ENCODE results near the gene MAP3K3.

MAP3K3 gene

DNA sequence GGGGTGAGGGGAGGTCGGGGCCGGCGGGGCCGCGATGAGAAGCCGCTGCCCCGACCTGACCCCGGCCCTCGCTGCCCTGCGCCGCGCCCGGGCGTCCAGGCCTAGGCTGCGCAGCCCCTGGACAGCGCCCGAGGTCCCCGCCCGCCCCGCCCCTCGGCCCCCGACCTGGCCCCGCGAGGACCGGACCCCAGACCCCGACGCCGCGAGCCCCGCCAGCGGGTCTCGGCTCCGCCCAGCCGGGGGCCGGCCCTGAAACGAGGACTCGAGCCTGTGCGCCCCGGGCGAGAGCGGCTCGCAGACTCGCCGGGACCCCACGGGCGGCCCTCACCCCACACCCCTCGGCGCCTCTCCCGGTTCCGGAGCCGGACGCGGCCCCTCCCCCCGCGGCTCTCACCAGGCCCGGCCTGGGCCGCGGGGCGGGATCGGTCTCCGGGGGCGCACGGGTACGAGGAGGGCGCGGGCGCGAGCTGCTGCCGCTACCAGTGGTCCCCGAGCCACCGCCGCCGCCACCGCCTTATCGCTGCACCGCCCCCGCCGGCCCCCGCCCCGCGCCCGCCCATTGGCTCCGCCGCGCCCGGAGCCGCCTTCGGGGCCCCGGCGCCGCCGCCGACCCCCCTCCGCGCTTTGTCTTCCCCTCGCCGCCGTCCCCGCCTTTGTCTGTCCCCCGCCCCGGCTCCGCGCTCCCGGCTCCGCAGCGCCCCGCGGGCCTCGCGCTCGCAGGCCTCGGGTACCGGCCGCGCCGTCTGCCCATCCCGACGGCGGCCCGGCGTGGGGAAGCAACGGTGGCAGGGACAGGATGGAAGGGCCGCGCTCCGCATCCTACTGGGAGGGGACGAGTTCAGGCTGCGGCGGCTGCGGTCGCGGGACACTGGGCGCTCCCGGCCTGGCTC, 77.7 kb downstream of the MAP3K3 start, which contains the start of gene LIMD2:
TSS of gene LIMD2 (minus strand) at position 488 of the 890 bp plus-strand sequence. CDS start 827 bp downstream, outside the sequence.
- peaks cover 32% of the 10 kb centered on the region; the same call in 1 of the 2 replicates for H3K79me2 ChIP-seq (ENCODE audit: insufficient read depth, low read length)
- no peaks in the 10 kb centered on the region for H3K27me3 ChIP-seq (ENCODE audit: insufficient read depth, low read length, poor library complexity, severe bottlenecking)
- peaks cover 34% of the 10 kb centered on the region for H3K4me1 ChIP-seq (ENCODE audit: insufficient read depth, low read length, poor library complexity, severe bottlenecking)
- peak within 1 kb of the TSS; percentile 64 for H2AFZ ChIP-seq (ENCODE audit: low read length)
- H3F3A ChIP-seq (ENCODE audit: low read depth) = 0 out of 2 replicates have a peak, but pooled peaks cover 9% of the 10 kb centered on the region
- no peaks in the 10 kb centered on the region for H3K9me3 ChIP-seq (ENCODE audit: insufficient read depth, low read depth, low read length)
- H3K4me2 ChIP-seq (ENCODE audit: low read depth, low read length, poor library complexity, severe bottlenecking) = peak within 1 kb of the TSS; percentile 94
- H3K4me3 ChIP-seq (ENCODE audit: low read length, poor library complexity, severe bottlenecking) = peak within 1 kb of the TSS; percentile 94
- no peak for TF ChIP-seq EZH2phosphoT487 (IDR thresholded peaks at IDR 0.05; ENCODE audit: borderline replicate concordance)
- TF ChIP-seq, protein P1, sequence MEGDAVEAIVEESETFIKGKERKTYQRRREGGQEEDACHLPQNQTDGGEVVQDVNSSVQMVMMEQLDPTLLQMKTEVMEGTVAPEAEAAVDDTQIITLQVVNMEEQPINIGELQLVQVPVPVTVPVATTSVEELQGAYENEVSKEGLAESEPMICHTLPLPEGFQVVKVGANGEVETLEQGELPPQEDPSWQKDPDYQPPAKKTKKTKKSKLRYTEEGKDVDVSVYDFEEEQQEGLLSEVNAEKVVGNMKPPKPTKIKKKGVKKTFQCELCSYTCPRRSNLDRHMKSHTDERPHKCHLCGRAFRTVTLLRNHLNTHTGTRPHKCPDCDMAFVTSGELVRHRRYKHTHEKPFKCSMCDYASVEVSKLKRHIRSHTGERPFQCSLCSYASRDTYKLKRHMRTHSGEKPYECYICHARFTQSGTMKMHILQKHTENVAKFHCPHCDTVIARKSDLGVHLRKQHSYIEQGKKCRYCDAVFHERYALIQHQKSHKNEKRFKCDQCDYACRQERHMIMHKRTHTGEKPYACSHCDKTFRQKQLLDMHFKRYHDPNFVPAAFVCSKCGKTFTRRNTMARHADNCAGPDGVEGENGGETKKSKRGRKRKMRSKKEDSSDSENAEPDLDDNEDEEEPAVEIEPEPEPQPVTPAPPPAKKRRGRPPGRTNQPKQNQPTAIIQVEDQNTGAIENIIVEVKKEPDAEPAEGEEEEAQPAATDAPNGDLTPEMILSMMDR (conservative IDR thresholded peaks at IDR 0.05; ENCODE audit: low read length) = no peak
- H4K20me1 ChIP-seq (ENCODE audit: insufficient read depth, low read length, poor library complexity, severe bottlenecking) = peaks cover 11% of the 10 kb centered on the region
- H3K36me3 ChIP-seq (ENCODE audit: insufficient read depth, low read length) = peaks cover 4% of the 10 kb centered on the region; the same call in 1 of the 2 replicates
- H3K9ac ChIP-seq (ENCODE audit: low read depth, low read length, poor library complexity, severe bottlenecking) = peak within 1 kb of the TSS; percentile 91
- H3K9me2 ChIP-seq (replicated peaks; ENCODE audit: low read depth, low read length) = no peaks in the 10 kb centered on the region

DNA sequence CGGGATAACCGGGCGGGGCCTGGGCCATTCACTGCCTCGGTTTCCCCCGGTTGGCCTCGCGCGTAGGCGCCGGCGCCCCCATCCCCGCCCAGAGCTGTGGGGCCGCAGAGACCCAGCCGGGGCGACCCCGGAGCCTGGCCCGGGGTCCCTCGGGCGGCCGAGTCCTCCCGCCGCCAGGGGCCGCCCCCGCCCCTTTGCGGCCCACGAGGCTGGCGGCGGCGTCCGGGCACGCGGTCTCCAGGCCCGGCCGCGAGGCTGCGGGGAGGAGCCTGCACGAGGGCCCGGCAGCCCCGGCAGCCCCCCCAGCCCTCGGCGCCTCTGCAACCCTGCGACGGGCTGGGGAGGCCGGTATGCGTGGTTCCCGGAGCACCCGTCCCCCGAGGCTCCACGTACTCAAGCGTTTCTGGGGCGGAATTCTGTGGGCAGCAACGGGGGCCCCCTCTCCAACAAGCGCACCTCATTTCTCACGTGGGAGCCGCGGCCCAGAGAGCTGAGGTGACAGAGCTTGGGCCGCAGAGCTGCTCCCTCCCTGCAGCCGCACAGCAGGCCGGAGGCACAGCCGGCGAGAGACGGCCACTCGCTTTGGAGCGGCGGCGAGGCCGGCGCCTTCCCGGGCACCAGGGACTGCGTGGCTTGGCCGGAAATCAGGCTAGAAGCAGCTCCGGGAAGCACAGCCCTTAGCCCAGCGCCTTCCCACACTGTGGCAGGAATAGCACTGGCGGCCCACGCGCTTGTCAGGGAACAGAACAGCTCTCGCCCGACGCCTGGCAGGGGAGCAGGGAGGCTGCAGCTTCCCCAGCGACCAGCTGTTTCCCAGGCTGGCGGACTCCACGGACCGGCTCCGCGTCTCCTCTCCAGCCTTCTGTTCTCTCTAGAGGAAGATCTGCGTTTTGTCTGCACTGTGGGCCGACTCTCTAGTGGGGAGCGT, 78.6 kb downstream of the MAP3K3 start:
- H3K9ac ChIP-seq (ENCODE audit: low read depth, low read length, poor library complexity, severe bottlenecking) = peak overlapping the region; percentile 45
- no peaks in the 10 kb centered on the region; the same call in 1 of the 2 replicates for H3K36me3 ChIP-seq (ENCODE audit: insufficient read depth, low read length)

GRCh38 chr17:63701456-63701820, 79.2 kb downstream of the MAP3K3 start:
- H3K79me2 ChIP-seq (ENCODE audit: insufficient read depth, low read length) = peaks cover 32% of the 10 kb centered on the region; the same call in 1 of the 2 replicates
- H3K9ac ChIP-seq (ENCODE audit: low read depth, low read length, poor library complexity, severe bottlenecking) = no peak overlapping the region
- H3K27me3 ChIP-seq (ENCODE audit: insufficient read depth, low read length, poor library complexity, severe bottlenecking) = no peaks in the 10 kb centered on the region
- H2AFZ ChIP-seq (ENCODE audit: low read length) = no peak overlapping the region
- TF ChIP-seq, protein P1 (conservative IDR thresholded peaks at IDR 0.05; ENCODE audit: low read length) = no peak
- no peak for TF ChIP-seq EZH2phosphoT487 (IDR thresholded peaks at IDR 0.05; ENCODE audit: borderline replicate concordance)
- H3K4me2 ChIP-seq (ENCODE audit: low read depth, low read length, poor library complexity, severe bottlenecking) = peak overlapping the region; percentile 63
- H3K36me3 ChIP-seq (ENCODE audit: insufficient read depth, low read length) = no peaks in the 10 kb centered on the region
- no peaks in the 10 kb centered on the region for H3K9me3 ChIP-seq (ENCODE audit: insufficient read depth, low read depth, low read length)
- peaks cover 11% of the 10 kb centered on the region for H4K20me1 ChIP-seq (ENCODE audit: insufficient read depth, low read length, poor library complexity, severe bottlenecking)
- H3K4me3 ChIP-seq (ENCODE audit: low read length, poor library complexity, severe bottlenecking) = peak overlapping the region; percentile 45
- 0 out of 2 replicates have a peak, but pooled peaks cover 9% of the 10 kb centered on the region for H3F3A ChIP-seq (ENCODE audit: low read depth)
- H3K4me1 ChIP-seq (ENCODE audit: insufficient read depth, low read length, poor library complexity, severe bottlenecking) = peaks cover 46% of the 10 kb centered on the region
- H3K9me2 ChIP-seq (replicated peaks; ENCODE audit: low read depth, low read length) = no peaks in the 10 kb centered on the region

More for the DNA sequence above, 78.6 kb downstream of the MAP3K3 start:
- no peaks in the 10 kb centered on the region for H3K9me2 ChIP-seq (replicated peaks; ENCODE audit: low read depth, low read length)
- H3F3A ChIP-seq (ENCODE audit: low read depth) = 0 out of 2 replicates have a peak, but pooled peaks cover 9% of the 10 kb centered on the region
- peak overlapping the region; percentile 63 for H3K4me2 ChIP-seq (ENCODE audit: low read depth, low read length, poor library complexity, severe bottlenecking)
- H3K9me3 ChIP-seq (ENCODE audit: insufficient read depth, low read depth, low read length) = no peaks in the 10 kb centered on the region
- no peaks in the 10 kb centered on the region for H3K27me3 ChIP-seq (ENCODE audit: insufficient read depth, low read length, poor library complexity, severe bottlenecking)
- peaks cover 32% of the 10 kb centered on the region; the same call in 1 of the 2 replicates for H3K79me2 ChIP-seq (ENCODE audit: insufficient read depth, low read length)
- H2AFZ ChIP-seq (ENCODE audit: low read length) = no peak overlapping the region; the same call in 1 of the 2 replicates
- peaks cover 11% of the 10 kb centered on the region for H4K20me1 ChIP-seq (ENCODE audit: insufficient read depth, low read length, poor library complexity, severe bottlenecking)
- peaks cover 39% of the 10 kb centered on the region for H3K4me1 ChIP-seq (ENCODE audit: insufficient read depth, low read length, poor library complexity, severe bottlenecking)
- TF ChIP-seq, protein P1 (conservative IDR thresholded peaks at IDR 0.05; ENCODE audit: low read length) = no peak
- no peak for TF ChIP-seq EZH2phosphoT487 (IDR thresholded peaks at IDR 0.05; ENCODE audit: borderline replicate concordance)
- H3K4me3 ChIP-seq (ENCODE audit: low read length, poor library complexity, severe bottlenecking) = peak overlapping the region; percentile 94

Data from Loucy (cell line).